H1 (cell line): ENCODE data around the gene ABHD16B. TPM values are rescaled to one million over a fixed set of nuclear protein-coding genes. Genes with fewer than 3 reads are reported as not detected.

Source experiments
- BRCA1 ChIP-seq: IDR thresholded peaks from 2 replicates; pipeline ENCODE4 v1.6.1; 2012; ENCODE audit warnings: low read depth, low read length, improper control_type of control experiment
- CBX5 ChIP-seq: fragments of 300-800, 300-1000 bp; sonication (generic); IDR thresholded peaks from 2 replicates; pipeline ENCODE4 v1.7.1; 2016; ENCODE audit warnings: antibody characterized with exemption, low read length, low read depth
- CHD1 ChIP-seq: IDR thresholded peaks from 2 replicates; pipeline ENCODE4 v1.6.1; 2012; ENCODE audit warnings: low read depth, low read length, improper control_type of control experiment
- EP300 ChIP-seq, 2 experiments: IDR thresholded peaks; 1 replicate in 1 of 2; 2 replicates in 1 of 2; pipeline ENCODE4 v1.6.1; 2011 to 2012; ENCODE audit warnings: low read depth in 2 of 2, low read length in 2 of 2, mild to moderate bottlenecking in 2 of 2, borderline replicate concordance in 1 of 2, inconsistent platforms in 1 of 2, moderate library complexity in 1 of 2
- EZH2 ChIP-seq: fragments of 200-600 bp; sonication (generic); IDR thresholded peaks from 2 replicates; pipeline ENCODE4 v1.7.1; 2012; ENCODE audit warnings: low read depth, mild to moderate bottlenecking, moderate library complexity, low read length, inconsistent platforms; ENCODE audit not compliant: severe bottlenecking
- GABPA ChIP-seq: IDR thresholded peaks from 2 replicates; pipeline ENCODE4 v1.6.1; 2011; ENCODE audit warnings: mild to moderate bottlenecking, low read length, moderate library complexity, borderline replicate concordance; ENCODE audit not compliant: insufficient read depth
- HDAC2 ChIP-seq, 2 experiments: fragments of 300-600 bp in 1 of 2; sonication (generic) in 1 of 2; IDR thresholded peaks; 2 replicates each; pipeline ENCODE4 v1.6.1; 2011 to 2012; ENCODE audit warnings: low read depth in 2 of 2, low read length in 2 of 2, mild to moderate bottlenecking in 2 of 2, moderate library complexity in 2 of 2, borderline replicate concordance in 1 of 2, inconsistent platforms in 1 of 2
- PHF8 ChIP-seq: fragments of 200-600 bp; sonication (generic); conservative IDR thresholded peaks from 2 replicates; pipeline ENCODE4 v1.7.1; 2012; ENCODE audit warnings: low read depth, mild to moderate bottlenecking, inconsistent platforms, low read length, moderate library complexity
- RAD21 ChIP-seq, 2 experiments: IDR thresholded peaks in 1 of 2; conservative IDR thresholded peaks in 1 of 2; 2 replicates each; pipeline ENCODE4 v1.6.1; 2011; ENCODE audit warnings: low read depth in 2 of 2, low read length in 2 of 2, improper control_type of control experiment in 1 of 2, inconsistent platforms in 1 of 2, mild to moderate bottlenecking in 1 of 2, moderate library complexity in 1 of 2
- RNF2 ChIP-seq: fragments of 200-900, 300-1000 bp; sonication (generic); IDR thresholded peaks from 2 replicates; pipeline ENCODE4 v1.7.1; 2016; ENCODE audit warnings: borderline replicate concordance, low read depth, mild to moderate bottlenecking, antibody characterized with exemption, low read length; ENCODE audit not compliant: poor library complexity, severe bottlenecking; ENCODE audit errors: missing control alignments
- SAP30 ChIP-seq: fragments of 300-600 bp; sonication (generic); IDR thresholded peaks from 2 replicates; pipeline ENCODE4 v1.7.1; 2012; ENCODE audit warnings: low read length, moderate library complexity, mild to moderate bottlenecking, inconsistent platforms; ENCODE audit not compliant: insufficient read depth, insufficient replicate concordance
- SUZ12 ChIP-seq: fragments of 200-600 bp; sonication (generic); IDR thresholded peaks from 2 replicates; pipeline ENCODE4 v1.6.1; 2012; ENCODE audit warnings: mild to moderate bottlenecking, inconsistent platforms, low read length, moderate library complexity, mixed read lengths
- TAF1 ChIP-seq: IDR thresholded peaks from 2 replicates; pipeline ENCODE4 v1.6.1; 2011; ENCODE audit warnings: mild to moderate bottlenecking, low read depth, low read length
- TBP ChIP-seq: IDR thresholded peaks from 2 replicates; pipeline ENCODE4 v1.6.1; 2011; ENCODE audit warnings: low read depth, low read length, improper control_type of control experiment
- ZNF274 ChIP-seq: IDR thresholded peaks from 2 replicates; pipeline ENCODE4 v1.7.0; 2012; ENCODE audit warnings: low read length, borderline replicate concordance; ENCODE audit errors: extremely low read depth
- polyA plus RNA-seq, 7 experiments: library from polyadenylated mRNA; depleted of rRNA in 3 of 7; stranded (reverse) in 5 of 7; unstranded in 2 of 7; fragments of >200 nt in 5 of 7; fragments of 200-250 nt in 2 of 7; gene quantifications; 1 replicate in 5 of 7; 2 replicates in 1 of 7; 4 replicates in 1 of 7; pipeline versions ENCODE4 v1.2.1 to v1.2.3, GENCODE V29; 2011 to 2013; ENCODE audit warnings: missing spikeins in 2 of 7, mixed read lengths in 2 of 7
- total RNA-seq: library from RNA; stranded (reverse); fragmentation: NEBNext Ultra II Directional; extraction: Animal tissue kit (Norgen Biotek cat#: 25700); gene quantifications from 2 replicates; pipeline ENCODE4 v1.2.1, GENCODE V29; 2021
- TF ChIP-seq, protein P1 (sequence below): IDR thresholded peaks from 2 replicates; pipeline ENCODE4 v1.6.1; 2012; ENCODE audit warnings: inconsistent platforms
- TF ChIP-seq, protein P2 (sequence below): IDR thresholded peaks from 2 replicates; pipeline ENCODE4 v1.6.1; 2011; ENCODE audit warnings: low read depth, mild to moderate bottlenecking, low read length; ENCODE audit not compliant: insufficient read depth

Gene ABHD16B
- total and polyA plus RNA-seq, 2 of the 8 experiments (the other 6 are each of a cell fraction or from before 2014, with no cell fraction given) = not detected

DNA sequence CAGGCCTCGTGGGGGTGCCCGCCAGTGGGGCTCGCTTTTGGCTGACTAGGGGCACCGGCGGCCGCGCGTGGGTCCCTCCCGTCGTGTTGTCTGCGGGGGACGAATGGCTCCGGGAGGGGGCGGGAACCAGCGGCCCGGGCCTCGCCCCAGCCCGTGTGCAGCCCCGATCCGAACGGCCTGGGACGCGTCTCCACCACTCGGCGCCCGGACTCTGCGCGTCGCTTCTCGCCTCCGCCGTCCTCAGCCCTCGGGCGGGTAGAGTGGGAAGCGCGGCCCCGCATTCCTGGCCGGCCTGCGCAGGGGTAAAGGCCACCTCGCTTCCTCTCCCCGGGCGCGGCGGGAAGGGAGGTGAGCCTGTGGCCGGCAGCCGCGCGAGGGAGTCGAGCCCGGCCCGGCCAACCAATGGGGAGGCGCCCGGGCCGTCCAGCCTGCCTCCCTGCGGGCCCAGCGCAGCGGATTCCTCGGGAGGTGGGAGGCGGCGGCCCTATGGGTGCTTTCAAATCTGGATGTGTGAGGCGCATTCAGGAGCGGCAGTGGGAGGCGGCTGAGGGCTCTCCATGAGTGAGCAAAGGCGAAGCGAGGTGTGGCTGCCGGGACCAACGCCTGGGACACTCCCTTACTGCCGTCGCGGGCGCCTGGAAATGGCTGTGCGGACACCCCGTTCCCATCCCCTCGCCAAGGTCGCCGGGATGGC is 29.2 kb upstream of the ABHD16B start (continued):
- TF ChIP-seq GABPA (no peak; the same call in 1 of the 2 replicates), SAP30 (no peak), EP300 (IDR thresholded peaks at IDR 0.05; ENCODE audit: borderline replicate concordance in 1 of 2, low read depth in 2 of 2, low read length in 2 of 2) (no peak), SUZ12 (peak; percentile 50; the same call in 1 of the 2 replicates), PHF8 (no peak), RAD21 (IDR thresholded peaks at IDR 0.05 in 1 of 2, conservative IDR thresholded peaks at IDR 0.05 in 1 of 2; ENCODE audit: low read depth in 2 of 2, low read length in 2 of 2) (no peak), ZNF274 (no peak), TAF1 (0 out of 2 replicates have a peak, but pooled peaks have one; percentile 17), CBX5 (no peak), TBP (no peak), BRCA1 (no peak), EZH2 (peak; percentile 57), RNF2 (no peak), HDAC2 (IDR thresholded peaks at IDR 0.05; ENCODE audit: borderline replicate concordance in 1 of 2, low read depth in 2 of 2, low read length in 2 of 2) (0 out of 4 replicates have a peak, but pooled peaks of 1 of the 2 experiments have one; percentile 15), CHD1 (no peak)
- TF ChIP-seq, protein P1, sequence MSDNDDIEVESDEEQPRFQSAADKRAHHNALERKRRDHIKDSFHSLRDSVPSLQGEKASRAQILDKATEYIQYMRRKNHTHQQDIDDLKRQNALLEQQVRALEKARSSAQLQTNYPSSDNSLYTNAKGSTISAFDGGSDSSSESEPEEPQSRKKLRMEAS = no peak
- TF ChIP-seq, protein P2, sequence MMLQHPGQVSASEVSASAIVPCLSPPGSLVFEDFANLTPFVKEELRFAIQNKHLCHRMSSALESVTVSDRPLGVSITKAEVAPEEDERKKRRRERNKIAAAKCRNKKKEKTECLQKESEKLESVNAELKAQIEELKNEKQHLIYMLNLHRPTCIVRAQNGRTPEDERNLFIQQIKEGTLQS = no peak
- TF ChIP-seq, all 59 proteins: peak for 7
